HAP-1 (cell line): ENCODE data around the gene CMTM4.
A peak's percentile ranks its signal among the peaks of the same experiment; 100 is the strongest.

Source experiments
- DNase-seq, 2 experiments: peaks; one replicate each; pipeline ENCODE4 v3.0.0-alpha.2; 2016 to 2020; ENCODE audit warnings: low spot score in 2 of 2
- H3K27me3 ChIP-seq: fragments of 250-450 bp; sonication (Bioruptor Pico); 2 replicates; pipeline ENCODE4 v1.5.1; 2020; ENCODE audit warnings: low read depth, mild to moderate bottlenecking, moderate library complexity
- H3K36me3 ChIP-seq: fragments of 250-450 bp; sonication (Bioruptor Pico); replicated peaks from 2 replicates; pipeline ENCODE4 v1.5.1; 2020; ENCODE audit warnings: mild to moderate bottlenecking
- H3K4me1 ChIP-seq: fragments of 250-450 bp; sonication (Bioruptor Pico); 2 replicates; pipeline ENCODE4 v1.5.1; 2020; ENCODE audit warnings: mild to moderate bottlenecking
- H3K4me3 ChIP-seq: fragments of 250-450 bp; sonication (Bioruptor Pico); 2 replicates; pipeline ENCODE4 v1.5.1; 2020; ENCODE audit warnings: mild to moderate bottlenecking, moderate library complexity
- H3K9me3 ChIP-seq: fragments of 250-450 bp; sonication (Bioruptor Pico); 2 replicates; pipeline ENCODE4 v1.5.1; 2020; ENCODE audit warnings: mild to moderate bottlenecking, moderate library complexity
- in situ Hi-C: fragments of 300-500 bp; cut with MboI; formaldehyde crosslinking; loops from 3 replicates; pipeline ENCODE4 v1.14.3; 2020; ENCODE audit warnings: low sequenced_read_pairs, inconsistent platforms, mixed read lengths

Gene CMTM4

GRCh38 chr16:66656547-66656946 is 40.0 kb downstream of the CMTM4 start:
- in situ Hi-C loops, result no loop called here
- Histone ChIP-seq H3K27me3 (no peaks in the 10 kb centered on the region), H3K4me3 (no peak overlapping the region), H3K4me1 (peaks cover 17% of the 10 kb centered on the region), H3K9me3 (no peaks in the 10 kb centered on the region), H3K36me3 (peaks cover 2% of the 10 kb centered on the region; the same call in 1 of the 2 replicates)
- no peak for DNase-seq

- H3K27me3 ChIP-seq, result no peaks in the 10 kb centered on the region
- H3K4me3 ChIP-seq, result no peak overlapping the region
- H3K36me3 ChIP-seq, result no peaks in the 10 kb centered on the region
- DNase-seq, result no peak
- peaks cover 14% of the 10 kb centered on the region for H3K4me1 ChIP-seq
- in situ Hi-C loops, result no loop called here
- H3K9me3 ChIP-seq, result no peaks in the 10 kb centered on the region
Observed at GRCh38 chr16:66653581-66654350, 42.8 kb downstream of the CMTM4 start.

DNA sequence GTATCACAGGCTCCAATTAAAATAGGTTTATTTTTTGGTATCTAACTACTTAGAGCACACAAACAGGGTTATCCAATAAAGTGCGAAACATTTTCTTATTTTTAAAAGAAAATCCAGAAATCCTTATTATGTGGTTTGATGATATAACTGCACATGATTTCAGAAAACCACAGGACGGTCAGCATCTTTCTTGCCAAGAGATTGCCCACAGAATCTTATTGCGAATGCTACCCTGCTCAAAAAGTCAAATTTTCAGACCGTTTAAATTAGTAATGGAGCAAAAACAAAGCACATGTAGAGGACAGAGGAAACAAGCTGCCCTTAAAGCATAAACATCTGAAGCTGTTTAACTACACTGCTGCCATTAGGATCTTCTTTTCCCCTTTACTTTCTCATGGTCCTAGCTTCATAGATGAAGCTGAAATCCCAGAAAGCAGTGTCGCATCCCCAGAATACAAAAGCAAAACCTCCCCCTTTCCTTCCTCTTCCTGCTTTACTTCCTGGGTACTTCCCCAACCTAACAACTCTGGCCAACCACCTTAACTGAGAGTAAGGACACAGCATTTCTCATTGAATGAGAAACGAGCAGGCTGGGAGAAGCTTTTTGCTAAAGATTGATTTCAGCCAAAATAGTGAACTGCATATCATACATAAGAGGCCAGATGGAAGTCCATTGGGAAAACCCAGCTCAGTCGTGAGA is 43.7 kb downstream of the CMTM4 start:
- no peak overlapping the region for H3K4me3 ChIP-seq
- peaks cover 14% of the 10 kb centered on the region for H3K4me1 ChIP-seq
- no peaks in the 10 kb centered on the region for H3K36me3 ChIP-seq
- in situ Hi-C loops, result no loop called here
- H3K9me3 ChIP-seq, result no peaks in the 10 kb centered on the region
- no peaks in the 10 kb centered on the region for H3K27me3 ChIP-seq
- no peak for DNase-seq

- in situ Hi-C loops, result no loop called here
- Histone ChIP-seq H3K9me3 (no peaks in the 10 kb centered on the region), H3K4me3 (no peak overlapping the region), H3K36me3 (no peaks in the 10 kb centered on the region), H3K27me3 (no peaks in the 10 kb centered on the region), H3K4me1 (peaks cover 14% of the 10 kb centered on the region)
- DNase-seq, result no peak
Observed at GRCh38 chr16:66651965-66652364, 44.6 kb downstream of the CMTM4 start.

- Histone ChIP-seq H3K9me3 (no peaks in the 10 kb centered on the region), H3K4me1 (peaks cover 14% of the 10 kb centered on the region), H3K4me3 (no peak overlapping the region), H3K36me3 (no peaks in the 10 kb centered on the region), H3K27me3 (no peaks in the 10 kb centered on the region)
- DNase-seq, result no peak
- in situ Hi-C loops, result no loop called here
Observed at GRCh38 chr16:66651474-66651765, 45.1 kb downstream of the CMTM4 start.

- in situ Hi-C loops, result no loop called here
- no peak overlapping the region for H3K4me3 ChIP-seq
- no peaks in the 10 kb centered on the region for H3K27me3 ChIP-seq
Observed at GRCh38 chr16:66650707-66651473, 45.7 kb downstream of the CMTM4 start.

GRCh38 chr16:66649636-66650205 is 46.8 kb downstream of the CMTM4 start:
- peaks cover 14% of the 10 kb centered on the region for H3K4me1 ChIP-seq
- no peaks in the 10 kb centered on the region for H3K9me3 ChIP-seq
- H3K36me3 ChIP-seq, result no peaks in the 10 kb centered on the region
- H3K27me3 ChIP-seq, result no peaks in the 10 kb centered on the region
- peak in 1 of 2 experiments; percentile 50 for DNase-seq
- H3K4me3 ChIP-seq, result no peak overlapping the region
- in situ Hi-C loops, result no loop called here

More at GRCh38 chr16:66650707-66651473, 45.7 kb downstream of the CMTM4 start:
- H3K4me1 ChIP-seq, result peaks cover 14% of the 10 kb centered on the region
- H3K9me3 ChIP-seq, result no peaks in the 10 kb centered on the region
- H3K36me3 ChIP-seq, result no peaks in the 10 kb centered on the region
- DNase-seq, result peak; percentile 87 to 93

DNA sequence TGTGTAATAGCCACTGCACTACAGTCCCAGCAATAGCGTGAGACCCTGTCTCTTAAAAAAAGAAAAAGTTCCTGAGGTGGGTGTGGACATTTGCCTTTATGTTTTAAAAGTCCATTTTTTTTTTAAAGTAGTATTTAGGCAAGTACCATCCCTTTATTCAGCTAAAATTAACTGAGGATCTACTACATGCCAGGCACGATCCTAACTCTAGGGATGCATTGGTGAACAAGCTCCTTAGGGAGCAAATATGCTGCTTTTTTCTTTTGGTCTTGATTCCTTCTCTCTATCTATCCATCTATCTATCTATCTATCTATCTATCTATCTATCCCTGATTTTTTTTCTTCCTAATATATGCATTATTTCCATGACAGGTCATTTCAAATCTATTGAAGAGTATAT is 47.4 kb downstream of the CMTM4 start:
- in situ Hi-C loops, result no loop called here
- no peak for DNase-seq
- peaks cover 14% of the 10 kb centered on the region for H3K4me1 ChIP-seq
- no peak overlapping the region for H3K4me3 ChIP-seq
- no peaks in the 10 kb centered on the region for H3K36me3 ChIP-seq
- H3K27me3 ChIP-seq, result no peaks in the 10 kb centered on the region
- H3K9me3 ChIP-seq, result no peaks in the 10 kb centered on the region

DNA sequence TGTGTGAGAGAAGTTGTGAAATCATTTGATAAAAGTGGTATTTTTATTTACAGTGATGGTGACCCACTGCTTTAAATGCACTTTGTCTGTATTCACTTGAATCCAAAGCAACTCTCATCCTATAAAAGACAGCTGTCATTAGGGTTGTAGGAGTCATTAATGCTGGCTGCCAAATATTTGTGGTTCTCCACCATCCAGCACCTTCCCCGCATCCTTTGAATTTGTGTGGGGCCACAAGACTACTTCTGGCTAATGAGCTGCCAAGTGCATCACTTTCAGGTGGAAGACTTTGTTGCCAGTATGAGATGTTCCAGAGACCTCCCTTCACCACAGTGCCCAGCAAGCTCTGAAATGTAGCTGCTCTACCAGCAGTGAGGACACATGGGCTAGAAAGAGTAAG is 48.7 kb downstream of the CMTM4 start:
- H3K9me3 ChIP-seq, result no peaks in the 10 kb centered on the region
- in situ Hi-C loops, result no loop called here
- no peak overlapping the region for H3K4me3 ChIP-seq
- H3K4me1 ChIP-seq, result peaks cover 14% of the 10 kb centered on the region
- no peaks in the 10 kb centered on the region for H3K27me3 ChIP-seq
- H3K36me3 ChIP-seq, result no peaks in the 10 kb centered on the region
- no peak for DNase-seq

DNA sequence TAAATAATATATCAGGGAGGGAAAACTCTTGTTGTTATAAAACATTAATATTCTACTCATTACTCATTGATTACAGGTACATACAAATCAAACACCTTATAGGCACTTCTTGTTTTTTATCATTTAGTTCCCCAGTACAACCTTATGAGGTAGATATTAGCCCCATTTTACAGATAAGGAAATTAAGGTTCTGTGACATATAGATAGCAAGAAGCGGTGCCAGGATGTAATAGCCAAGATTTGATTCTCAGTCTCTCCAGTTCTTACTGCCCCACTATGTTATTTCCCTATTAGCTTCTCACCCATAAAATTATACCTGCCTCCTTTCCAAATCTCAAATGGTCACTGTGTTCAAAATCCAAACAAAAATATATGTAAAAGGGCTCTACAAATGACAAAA is 55.2 kb downstream of the CMTM4 start:
- H3K27me3 ChIP-seq, result no peaks in the 10 kb centered on the region
- in situ Hi-C loops, result no loop called here
- DNase-seq, result no peak
- peaks cover 22% of the 10 kb centered on the region for H3K4me1 ChIP-seq
- H3K9me3 ChIP-seq, result no peaks in the 10 kb centered on the region
- H3K36me3 ChIP-seq, result peaks cover 4% of the 10 kb centered on the region
- no peak overlapping the region for H3K4me3 ChIP-seq

GRCh38 chr16:66640724-66641314 is 55.7 kb downstream of the CMTM4 start:
- H3K36me3 ChIP-seq, result peaks cover 7% of the 10 kb centered on the region
- in situ Hi-C loops, result no loop called here
- H3K9me3 ChIP-seq, result no peaks in the 10 kb centered on the region
- H3K4me1 ChIP-seq, result peaks cover 22% of the 10 kb centered on the region
- no peak overlapping the region for H3K4me3 ChIP-seq
- DNase-seq, result no peak
- no peaks in the 10 kb centered on the region for H3K27me3 ChIP-seq

DNA sequence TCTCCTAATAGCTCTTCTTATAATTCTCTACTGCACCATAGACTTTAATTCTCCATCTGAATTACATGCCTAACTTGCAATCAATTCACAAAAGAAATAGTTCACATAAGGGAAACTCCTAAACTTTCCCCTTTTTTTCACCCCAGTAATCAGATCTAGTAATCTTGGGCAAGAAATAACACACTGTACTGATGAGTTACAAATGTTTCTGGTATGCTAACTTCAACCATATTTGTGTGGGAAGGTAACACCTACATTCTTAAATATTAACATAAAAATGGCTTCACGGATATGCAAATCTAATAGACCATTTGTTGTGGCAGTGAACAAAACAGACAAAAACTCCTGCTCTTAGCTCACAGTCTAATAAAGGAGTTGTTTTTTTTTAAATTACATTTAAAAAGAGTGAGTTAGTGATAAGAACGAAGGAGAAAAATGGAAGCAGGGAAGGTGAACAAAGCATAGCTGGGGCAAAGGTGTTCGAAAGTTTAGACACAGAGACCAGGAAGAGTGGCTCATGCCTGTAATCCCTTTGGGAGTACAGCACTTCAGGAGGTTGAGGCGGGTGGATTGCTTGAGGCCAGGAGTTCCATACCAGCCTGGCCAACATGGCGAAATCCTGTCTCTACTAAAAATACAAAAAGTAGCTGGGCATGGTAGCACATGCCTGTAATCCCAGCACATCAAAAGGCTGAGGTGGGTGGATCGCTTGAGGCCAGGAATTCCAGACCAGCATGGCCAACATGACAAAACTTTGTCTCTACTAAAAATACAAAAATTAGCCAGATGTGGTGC is 57.3 kb downstream of the CMTM4 start:
- Histone ChIP-seq H3K4me1 (peaks cover 22% of the 10 kb centered on the region), H3K36me3 (peaks cover 10% of the 10 kb centered on the region), H3K27me3 (no peaks in the 10 kb centered on the region), H3K9me3 (no peaks in the 10 kb centered on the region), H3K4me3 (no peak overlapping the region)
- in situ Hi-C loops, result no loop called here
- peak; percentile 78 to 99 for DNase-seq

DNA sequence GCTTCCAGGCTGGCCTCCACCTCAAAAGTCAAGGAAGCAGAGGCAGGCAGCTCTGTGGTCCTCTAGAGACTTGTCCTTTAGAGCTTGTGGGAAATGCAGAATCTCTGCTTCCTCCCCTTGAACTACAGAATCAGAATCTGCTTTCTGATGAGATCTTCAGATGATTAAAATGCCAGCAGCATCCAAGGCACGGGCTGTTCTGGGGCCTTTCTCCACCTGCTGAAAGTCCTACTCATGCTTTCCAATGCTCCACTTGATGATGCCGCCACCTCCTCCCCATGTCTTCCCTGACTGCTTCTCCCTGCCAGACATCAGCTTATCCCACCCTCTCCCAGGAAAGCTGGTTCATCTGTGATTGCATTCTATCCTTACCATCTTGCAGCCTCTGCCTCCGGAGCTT is 58.7 kb downstream of the CMTM4 start:
- DNase-seq, result no peak
- in situ Hi-C loops, result no loop called here

More for the DNA sequence above, 58.7 kb downstream of the CMTM4 start:
- Histone ChIP-seq H3K27me3 (no peaks in the 10 kb centered on the region), H3K4me1 (peaks cover 22% of the 10 kb centered on the region), H3K36me3 (peaks cover 10% of the 10 kb centered on the region), H3K9me3 (no peaks in the 10 kb centered on the region), H3K4me3 (no peak overlapping the region)
